Renal cortex interstitium (tissue), 11 donors: Measurements from ENCODE around the gene TTYH3. TPM values are rescaled to one million over a fixed set of nuclear protein-coding genes. Genes with fewer than 3 reads are reported as not detected.
"Not testable (repeated sequence)": the region's sequence is repeated elsewhere in the genome, so short reads cannot be mapped to it uniquely, and the experiment has no call there.

Source experiments
- DNase-seq, 11 donors: peaks; one replicate each; pipeline ENCODE4 v3.0.0-alpha.2; 2013; ENCODE audit warnings: low read depth in 9 of 11, low spot score in 4 of 11; ENCODE audit errors: extremely low read depth in 1 of 11
- polyA plus RNA-seq, 3 donors: library from polyadenylated mRNA; unstranded; fragments of 120-200 nt; gene quantifications; one replicate each; pipeline ENCODE4 v1.2.1, GENCODE V29; 2013; ENCODE audit not compliant: insufficient read length in 3 of 3

Gene TTYH3
- polyA plus RNA-seq, 3 donors, result 79.0 to 142 (median 131) TPM

- no peak for DNase-seq
Observed at GRCh38 chr7:2689951-2690705, 58.3 kb downstream of the TTYH3 start.

DNA sequence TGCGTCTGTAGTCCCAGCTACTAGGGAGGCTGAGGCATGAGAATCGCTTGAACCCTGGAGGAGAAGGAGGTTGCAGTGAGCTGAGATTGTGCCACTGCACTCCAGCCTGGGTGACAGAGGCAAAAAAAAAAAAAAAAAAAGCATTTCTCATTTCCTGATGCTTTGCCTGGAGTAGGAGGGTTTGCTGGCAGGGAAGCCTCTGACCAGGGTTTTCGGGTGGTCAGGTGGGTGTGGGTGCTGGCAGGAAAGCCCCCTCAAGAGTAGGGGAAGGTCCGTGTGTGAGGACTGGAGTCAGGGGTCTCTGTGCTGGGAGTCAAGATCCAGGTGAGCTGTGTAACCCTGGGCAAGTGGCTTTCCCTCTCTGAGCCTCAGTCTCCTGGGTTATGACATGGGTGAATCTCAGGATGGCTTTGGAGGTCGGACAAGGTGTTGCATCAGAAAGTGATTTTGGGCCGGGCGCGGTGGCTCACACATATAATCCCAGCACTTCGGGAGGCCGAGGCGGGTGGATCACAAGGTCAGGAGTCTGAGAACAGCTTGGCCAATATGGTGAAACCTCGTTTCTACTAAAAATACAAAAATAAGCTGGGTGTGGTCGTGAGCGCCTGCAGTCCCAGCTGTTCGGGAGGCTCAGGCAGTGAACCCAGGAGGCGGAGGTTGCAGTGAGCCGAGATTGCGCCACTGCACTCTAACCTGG lies 59.4 kb downstream of the TTYH3 start:
- no peak for DNase-seq

GRCh38 chr7:2691932-2692439 lies 60.2 kb downstream of the TTYH3 start:
- DNase-seq, result not testable (repeated sequence)

GRCh38 chr7:2692543-2692942 lies 60.8 kb downstream of the TTYH3 start:
- no peak for DNase-seq

DNA sequence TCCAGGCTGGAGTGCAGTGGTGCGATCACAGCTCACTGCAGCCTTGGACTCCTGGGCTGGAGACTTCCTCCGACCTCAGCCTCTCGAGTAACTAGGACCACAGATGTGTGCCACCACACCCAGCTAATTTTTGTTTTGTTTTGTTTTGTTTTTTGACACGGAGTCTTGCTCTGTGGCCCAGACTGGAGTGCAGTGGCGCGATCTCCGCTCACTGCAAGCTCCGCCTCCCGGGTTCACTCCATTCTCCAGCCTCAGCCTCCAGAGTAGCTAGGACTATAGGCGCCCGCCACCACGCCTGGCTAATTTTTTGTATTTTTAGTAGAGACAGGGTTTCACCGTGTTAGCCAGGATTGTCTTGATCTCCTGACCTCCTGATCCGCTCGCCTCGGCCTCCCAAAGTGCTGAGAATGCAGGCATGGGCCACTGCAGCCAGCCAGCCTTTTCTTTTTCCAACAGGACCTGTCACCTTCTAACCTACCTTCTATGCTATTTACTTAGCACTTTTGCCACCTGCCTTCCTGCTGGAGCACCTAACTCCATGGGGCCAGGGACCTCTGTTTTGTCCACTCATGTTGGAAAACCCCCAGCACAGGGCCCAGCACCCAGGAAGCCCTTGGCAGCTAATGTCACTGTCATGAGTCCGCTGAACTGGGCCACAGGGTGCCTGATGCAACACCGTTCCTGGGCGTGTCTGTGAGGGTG lies 61.8 kb downstream of the TTYH3 start:
- DNase-seq, result not testable (repeated sequence)

DNA sequence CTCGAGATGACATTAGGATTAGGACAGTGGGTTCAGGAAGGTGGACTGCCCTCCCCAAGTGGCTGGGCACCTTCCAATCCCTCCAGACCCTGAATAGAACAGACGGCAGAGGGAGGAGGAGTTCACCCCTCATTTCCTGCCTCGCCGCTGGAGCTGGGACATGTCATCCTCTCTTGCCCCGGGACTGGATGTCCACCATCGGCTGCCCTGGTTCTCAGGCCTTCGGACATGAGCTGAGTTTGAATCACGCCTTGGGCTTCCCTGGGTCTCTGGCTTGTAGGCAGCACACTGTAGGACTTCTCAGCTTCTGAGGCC lies 62.3 kb downstream of the TTYH3 start:
- DNase-seq, result not testable (repeated sequence)

GRCh38 chr7:2698581-2699288 lies 66.9 kb downstream of the TTYH3 start:
- DNase-seq, result no peak

- no peak for DNase-seq
Observed at GRCh38 chr7:2699289-2699620, 67.5 kb downstream of the TTYH3 start.

- no peak for DNase-seq
Observed at GRCh38 chr7:2700141-2700850, 68.5 kb downstream of the TTYH3 start.

DNA sequence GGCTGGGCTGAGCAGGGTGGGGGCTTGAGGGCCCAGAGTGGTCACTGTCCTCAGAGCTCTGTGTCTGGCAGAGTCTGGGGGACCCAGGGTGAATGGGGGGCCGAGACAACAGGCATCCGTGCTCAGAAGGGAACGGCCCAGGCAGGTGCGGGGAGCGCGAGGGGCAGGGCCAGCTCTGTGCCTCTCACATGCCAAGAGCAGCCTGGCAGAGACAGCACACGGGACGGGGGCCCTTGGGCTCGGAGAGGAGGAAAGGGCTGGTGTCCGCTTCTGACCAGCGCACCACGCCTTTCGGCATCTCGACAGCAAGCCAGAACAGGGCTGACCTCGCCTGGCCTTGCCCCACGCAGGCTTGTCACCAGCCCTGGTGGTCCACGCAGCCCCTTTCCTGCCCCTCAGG lies 69.6 kb downstream of the TTYH3 start:
- no peak for DNase-seq

DNA sequence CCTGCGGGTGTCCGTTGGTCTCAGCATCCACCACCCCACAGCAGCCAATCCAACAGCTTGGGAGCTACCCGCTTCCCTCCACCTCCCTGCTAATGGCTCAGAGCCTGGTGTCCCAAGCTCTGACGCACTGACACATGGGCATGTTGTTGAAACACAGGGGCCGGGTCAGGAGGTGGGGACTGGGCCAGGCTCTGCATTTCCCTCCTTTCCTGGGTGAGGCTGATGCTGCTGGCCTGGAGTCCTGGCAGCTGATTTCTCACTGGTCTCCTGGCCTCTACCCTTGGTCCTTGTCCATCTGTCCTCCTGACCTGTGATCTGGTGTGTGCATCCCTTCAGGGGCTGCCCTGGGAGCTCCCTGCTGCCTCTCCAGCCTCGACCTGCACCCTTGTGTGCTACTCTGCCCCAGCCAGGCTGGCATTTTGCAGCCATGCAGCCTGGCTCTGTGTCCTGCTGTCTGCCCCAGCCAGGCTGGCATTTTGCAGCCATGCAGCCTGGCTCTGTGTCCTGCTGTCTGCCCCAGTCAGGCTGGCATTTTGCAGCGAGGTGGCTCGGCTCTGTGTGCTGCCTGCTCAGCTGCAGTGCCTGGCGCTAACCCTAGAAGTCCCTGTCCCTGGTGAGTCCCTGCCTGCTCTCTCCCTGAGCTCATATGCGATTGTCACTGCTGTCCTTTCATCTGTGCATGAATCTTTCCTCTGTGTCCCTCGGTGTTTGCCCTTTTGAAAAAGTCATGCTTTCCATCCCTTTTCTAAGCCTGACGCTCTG lies 70.2 kb downstream of the TTYH3 start:
- DNase-seq, result no peak

DNA sequence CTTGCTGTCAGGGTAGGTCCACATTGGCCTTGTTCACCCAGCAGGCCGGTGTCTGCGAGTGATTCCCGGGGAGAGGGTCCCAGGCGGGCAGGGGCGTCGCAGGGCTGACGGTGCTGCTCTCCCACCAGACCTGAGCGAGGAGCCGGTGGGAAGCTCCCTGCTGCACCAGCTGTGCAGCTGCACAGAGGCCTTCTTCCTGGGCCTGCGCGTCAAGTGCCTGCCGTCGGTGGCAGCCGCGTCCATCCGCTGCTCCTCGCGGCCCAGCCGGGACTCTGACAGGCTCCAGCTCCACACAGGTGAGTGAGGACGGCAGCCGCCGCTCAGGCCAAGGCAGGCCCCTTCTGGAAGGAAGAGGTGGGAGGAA lies 70.8 kb downstream of the TTYH3 start:
- no peak for DNase-seq

- DNase-seq, result no peak
Observed at GRCh38 chr7:2705371-2706096, 73.7 kb downstream of the TTYH3 start.

- no peak for DNase-seq
Observed at GRCh38 chr7:2706685-2707126, 74.9 kb downstream of the TTYH3 start.

DNA sequence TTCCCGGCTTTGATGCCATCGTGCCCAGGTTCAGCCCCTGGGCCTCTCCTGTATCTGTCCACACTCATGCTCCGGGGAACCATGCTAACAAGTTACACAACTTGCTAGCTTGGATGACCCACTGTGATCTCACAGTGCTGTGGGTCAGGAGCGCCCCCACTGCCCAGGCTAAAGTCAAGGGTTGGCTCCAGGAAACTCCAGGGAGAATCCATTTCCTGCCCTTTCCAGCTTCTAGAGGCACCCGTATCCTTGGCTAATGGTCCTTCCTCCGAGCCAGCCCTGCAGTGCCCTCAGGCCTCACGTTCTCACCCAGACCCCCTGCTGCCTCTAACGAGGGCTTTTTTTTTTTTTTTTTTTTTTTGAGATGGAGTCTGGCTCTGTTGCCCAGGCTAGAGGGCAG lies 75.7 kb downstream of the TTYH3 start:
- no peak for DNase-seq

DNA sequence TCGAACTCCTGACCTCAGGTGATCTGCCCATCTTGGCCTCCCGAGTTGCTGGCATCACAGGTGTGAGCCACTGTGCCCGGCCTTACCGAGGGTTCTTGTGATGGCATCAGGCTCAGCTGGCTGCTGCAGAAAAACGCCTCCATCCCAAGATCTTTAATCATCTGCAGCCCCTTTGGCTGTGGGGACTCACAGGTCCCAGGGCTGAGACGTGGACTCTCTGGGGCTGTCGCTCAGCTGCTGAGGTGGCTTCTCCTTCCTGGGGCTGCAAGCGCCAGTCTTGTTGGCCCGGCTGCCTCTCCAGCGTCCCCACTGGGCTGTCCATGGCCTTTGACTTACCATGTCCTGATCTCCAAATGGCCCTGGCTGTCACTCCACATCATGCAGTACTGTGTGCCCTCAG lies 76.3 kb downstream of the TTYH3 start:
- DNase-seq, result no peak

GRCh38 chr7:2708547-2709310 lies 76.9 kb downstream of the TTYH3 start:
- DNase-seq, result no peak
